Superior temporal gyrus (tissue), 1 donor: ENCODE measurements around the gene C14orf93.
"Not testable (repeated sequence)": the region's sequence is repeated elsewhere in the genome, so short reads cannot be mapped to it uniquely, and the experiment has no call there.

ENCODE experiments used
- DNase-seq: peaks from one replicate; pipeline ENCODE4 v3.0.0-alpha.2; 2016; ENCODE audit errors: extremely low spot score

Gene C14orf93

GRCh38 chr14:23021434-23021833, 11.5 kb upstream of the C14orf93 start:
- no peak for DNase-seq

GRCh38 chr14:23020143-23021128, 10.5 kb upstream of the C14orf93 start:
- no peak for DNase-seq

- no peak for DNase-seq
Observed at GRCh38 chr14:23018107-23018506, 8.2 kb upstream of the C14orf93 start.

- no peak for DNase-seq
Observed at GRCh38 chr14:23017091-23017490, 7.1 kb upstream of the C14orf93 start.

GRCh38 chr14:23015618-23016017, 5.7 kb upstream of the C14orf93 start:
- no peak for DNase-seq

- DNase-seq: not testable (repeated sequence)
Observed at GRCh38 chr14:23013749-23014054, 3.8 kb upstream of the C14orf93 start.

GRCh38 chr14:23013054-23013748, 3.3 kb upstream of the C14orf93 start:
- no peak for DNase-seq

GRCh38 chr14:23009483-23009938, 432 bp downstream of the C14orf93 start:
- DNase-seq: no peak

- no peak for DNase-seq
Observed at GRCh38 chr14:23008831-23009230, 1.1 kb downstream of the C14orf93 start.

GRCh38 chr14:23006544-23007419, 3.2 kb downstream of the C14orf93 start:
- peak; percentile 99 for DNase-seq

GRCh38 chr14:23006188-23006534, 3.8 kb downstream of the C14orf93 start:
- no peak for DNase-seq

GRCh38 chr14:23005451-23006187, 4.3 kb downstream of the C14orf93 start:
- DNase-seq: no peak

GRCh38 chr14:23004274-23004673, 5.7 kb downstream of the C14orf93 start:
- not testable (repeated sequence) for DNase-seq

- DNase-seq: no peak
Observed at GRCh38 chr14:23002592-23002991, 7.4 kb downstream of the C14orf93 start.

GRCh38 chr14:23000860-23001259, 9.1 kb downstream of the C14orf93 start:
- no peak for DNase-seq

GRCh38 chr14:22998329-22999012, 11.5 kb downstream of the C14orf93 start:
- no peak for DNase-seq

GRCh38 chr14:22997676-22998323, 12.1 kb downstream of the C14orf93 start:
- DNase-seq: no peak

- peak; percentile 28 for DNase-seq
Observed at GRCh38 chr14:22996768-22997654, 12.9 kb downstream of the C14orf93 start.
